Articular chondrocyte of knee joint (primary cell): ENCODE measurements around the gene MCIDAS. TPM values are rescaled to one million over a fixed set of nuclear protein-coding genes. Genes with fewer than 3 reads are reported as not detected.
A peak's percentile ranks its signal among the peaks of the same experiment; 100 is the strongest.

Source experiments
- small RNA-seq: library from RNA; depleted of rRNA; stranded (forward); fragments of <200 nt; gene quantifications from one replicate; pipeline ENCODE3, GENCODE V24; 2012
- total RNA-seq: library from RNA; depleted of rRNA; stranded (reverse); fragments of >200 nt; gene quantifications from 2 replicates; pipeline ENCODE4 v1.2.3, GENCODE V29; 2012

MCIDAS gene
- 0.22 and 0.39 TPM in 2 replicates for total RNA-seq

DNA sequence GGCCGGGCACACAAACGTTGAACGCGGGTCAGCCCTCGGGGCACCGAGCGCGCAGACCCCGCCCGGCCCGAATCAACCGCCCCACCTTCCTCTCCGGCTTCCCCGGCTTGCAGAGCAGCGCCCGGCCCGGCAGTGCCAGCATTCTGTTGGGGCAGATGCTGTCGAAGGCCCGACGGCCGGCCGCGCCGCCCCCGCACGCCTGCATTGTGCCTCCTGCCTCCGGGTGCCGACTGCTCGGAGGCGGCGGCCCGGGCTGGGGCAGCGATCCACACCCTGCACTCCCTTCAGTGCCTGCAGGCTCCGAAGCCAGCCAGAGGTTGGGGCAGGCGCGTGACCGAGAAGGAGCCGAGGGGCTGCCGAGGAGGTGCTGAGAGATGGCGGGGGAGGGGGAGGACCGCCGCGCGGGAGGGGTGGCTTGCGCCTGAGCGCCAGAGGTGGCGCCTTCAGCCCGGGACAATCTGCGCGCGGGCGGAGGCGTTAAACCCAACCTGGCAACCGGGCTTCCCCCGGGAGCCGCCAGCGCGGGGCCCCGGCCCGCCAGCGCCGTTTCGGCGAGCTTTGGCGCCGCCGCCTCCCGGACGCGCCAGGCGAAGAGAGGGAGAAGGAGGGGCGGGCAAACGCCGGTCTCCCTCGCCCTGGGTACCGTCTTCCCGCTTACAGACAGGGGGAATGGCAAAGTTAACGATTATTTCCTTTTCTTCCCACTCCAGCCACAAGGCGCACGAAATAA is at the start of gene MCIDAS:
Gene MCIDAS (minus strand): TSS at position 382 of the 730 bp plus-strand sequence. CDS start 177 bp downstream, at position 205.

DNA sequence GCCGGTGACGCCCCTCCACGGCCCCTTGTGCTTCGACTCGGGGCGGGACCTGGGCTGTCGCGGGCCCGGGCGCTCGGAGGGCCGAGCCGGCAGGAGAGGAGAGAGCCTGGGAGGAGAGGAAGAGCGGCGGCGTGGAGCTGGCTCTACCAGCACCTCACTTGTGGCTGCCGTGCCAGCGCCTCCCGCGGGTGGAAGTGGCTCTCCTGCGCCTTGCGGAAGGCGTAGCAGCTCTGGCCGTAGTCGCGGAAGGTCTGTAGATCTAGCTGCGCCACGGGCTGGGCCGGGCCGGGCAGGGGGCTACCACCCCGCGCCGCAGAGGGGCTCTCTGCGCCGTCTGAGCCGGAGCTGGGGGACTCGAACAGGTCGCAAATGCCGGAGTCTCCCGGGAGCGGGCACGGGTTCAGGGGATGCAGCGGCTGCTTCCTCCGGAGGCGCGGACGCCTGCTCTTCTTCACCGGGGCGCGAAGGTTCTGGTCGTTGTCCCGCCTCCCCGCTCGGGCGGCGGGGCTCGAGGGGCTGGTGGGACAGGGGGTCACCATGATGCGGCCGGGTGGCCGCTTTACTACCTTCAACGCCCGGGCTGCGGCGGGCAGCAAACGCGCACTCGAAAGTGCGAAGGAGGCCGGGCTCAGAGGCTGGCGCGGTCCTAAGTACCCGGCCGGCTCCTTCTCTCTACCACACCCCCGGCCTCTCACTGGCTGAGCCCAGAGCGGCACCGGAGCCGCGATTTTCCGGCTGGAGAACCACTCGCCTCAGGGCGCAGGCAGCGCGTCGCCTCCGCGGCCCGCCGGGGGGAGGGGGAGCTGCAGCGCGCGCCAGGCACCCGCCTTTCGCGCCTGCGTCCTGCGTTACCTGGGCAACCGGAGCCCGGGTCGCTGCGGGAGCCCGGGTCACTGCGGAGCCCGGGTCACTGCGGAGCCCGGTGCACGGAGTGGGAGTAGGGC is 6.1 kb upstream of the MCIDAS start, which contains the start of gene CCNO:
Gene CCNO (minus strand): TSS at position 624 of the 944 bp plus-strand sequence. CDS start 85 bp downstream, at position 539.

GRCh38 chr5:55172937-55173686 is 54.0 kb downstream of the MCIDAS start, which contains the start of gene CDC20B:
CDC20B (minus strand) TSS chr5:55173177; CDS start chr5:55173000, 177 bp downstream.

Small RNA genes within 50 kb of the gene (small RNA-seq; reads per million reads assigned to genes)
- gene MIR449A (15.4 reads per million, percentile 95 among the genes with 10 or more reads in this experiment), gene MIR449B (not detected), gene MIR449C (4.8 reads per million, percentile 90 among the genes with 10 or more reads in this experiment)

Other genes with a start within 250 kb of the MCIDAS start
- gene ESM1, start 241.7 kb downstream of the MCIDAS start, total RNA-seq: 0.39 and 2.2 TPM in 2 replicates
- gene GZMK, start 203.1 kb downstream of the MCIDAS start, total RNA-seq: not detected in 2 replicates
- not detected in 2 replicates for gene GZMA, start 124.7 kb downstream of the MCIDAS start, total RNA-seq
- gene GPX8, start 67.1 kb downstream of the MCIDAS start, total RNA-seq: 201 and 265 TPM in 2 replicates
- gene CDC20B, start 54.1 kb downstream of the MCIDAS start, total RNA-seq: not detected in 2 replicates
- gene CCNO, start 6.3 kb upstream of the MCIDAS start, total RNA-seq: 1.8 and 2.0 TPM in 2 replicates
- 52.5 and 52.6 TPM in 2 replicates for gene DHX29, start 80.4 kb upstream of the MCIDAS start, total RNA-seq
- 99.3 and 109 TPM in 2 replicates for gene MTREX, start 80.7 kb upstream of the MCIDAS start, total RNA-seq